ENCODE results near the gene PSME1.

Gene PSME1

DNA sequence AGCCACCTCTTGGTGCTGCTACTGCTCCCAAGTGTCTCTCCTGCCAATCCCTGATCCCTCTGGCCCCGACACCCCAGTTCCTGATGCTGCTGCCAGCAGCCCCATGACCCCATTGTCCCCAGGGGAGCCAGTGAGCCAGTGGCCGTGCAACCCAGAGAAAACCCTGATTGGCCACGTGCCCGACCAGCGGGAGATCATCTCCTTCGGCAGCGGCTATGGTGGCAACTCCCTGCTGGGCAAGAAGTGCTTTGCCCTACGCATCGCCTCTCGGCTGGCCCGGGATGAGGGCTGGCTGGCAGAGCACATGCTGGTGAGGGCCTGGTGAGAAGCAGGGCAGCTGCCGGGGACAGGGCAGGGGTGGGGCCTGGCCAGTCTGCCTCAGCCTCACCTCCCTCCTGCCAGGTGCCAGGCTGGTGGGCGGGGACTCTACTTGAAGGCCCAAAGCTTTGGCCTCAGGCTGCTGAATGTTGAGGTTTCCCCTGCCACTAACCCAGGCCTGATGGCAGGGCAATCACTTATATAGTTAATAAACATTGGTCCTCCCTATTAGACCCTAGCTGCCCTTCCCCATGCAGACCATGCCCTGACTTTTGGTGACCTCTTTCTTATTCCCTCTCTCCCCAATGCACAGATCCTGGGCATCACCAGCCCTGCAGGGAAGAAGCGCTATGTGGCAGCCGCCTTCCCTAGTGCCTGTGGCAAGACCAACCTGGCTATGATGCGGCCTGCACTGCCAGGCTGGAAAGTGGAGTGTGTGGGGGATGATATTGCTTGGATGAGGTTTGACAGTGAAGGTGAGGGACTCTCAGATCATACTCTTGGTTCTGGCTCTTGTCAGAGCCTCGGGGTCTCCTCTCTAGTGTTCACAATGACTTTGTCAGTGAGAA lies 36.8 kb upstream of the PSME1 start:
- TF ChIP-seq, protein P1, sequence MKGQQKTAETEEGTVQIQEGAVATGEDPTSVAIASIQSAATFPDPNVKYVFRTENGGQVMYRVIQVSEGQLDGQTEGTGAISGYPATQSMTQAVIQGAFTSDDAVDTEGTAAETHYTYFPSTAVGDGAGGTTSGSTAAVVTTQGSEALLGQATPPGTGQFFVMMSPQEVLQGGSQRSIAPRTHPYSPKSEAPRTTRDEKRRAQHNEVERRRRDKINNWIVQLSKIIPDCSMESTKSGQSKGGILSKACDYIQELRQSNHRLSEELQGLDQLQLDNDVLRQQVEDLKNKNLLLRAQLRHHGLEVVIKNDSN (IDR thresholded peaks at IDR 0.05), result peak; percentile 79
- TF ChIP-seq TCF12 (IDR thresholded peaks at IDR 0.05; ENCODE audit: low read depth), result peak; percentile 71
- no peak for TF ChIP-seq EGR1 (IDR thresholded peaks at IDR 0.05)
- TF ChIP-seq, protein P2, sequence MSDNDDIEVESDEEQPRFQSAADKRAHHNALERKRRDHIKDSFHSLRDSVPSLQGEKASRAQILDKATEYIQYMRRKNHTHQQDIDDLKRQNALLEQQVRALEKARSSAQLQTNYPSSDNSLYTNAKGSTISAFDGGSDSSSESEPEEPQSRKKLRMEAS (IDR thresholded peaks at IDR 0.05), result peak; percentile 95
- TF ChIP-seq YY1 (IDR thresholded peaks at IDR 0.05; ENCODE audit: low read depth), result peak; percentile 61; the same call in 1 of the 2 replicates
- TF ChIP-seq NFIC (IDR thresholded peaks at IDR 0.05), result peak; percentile 83

DNA sequence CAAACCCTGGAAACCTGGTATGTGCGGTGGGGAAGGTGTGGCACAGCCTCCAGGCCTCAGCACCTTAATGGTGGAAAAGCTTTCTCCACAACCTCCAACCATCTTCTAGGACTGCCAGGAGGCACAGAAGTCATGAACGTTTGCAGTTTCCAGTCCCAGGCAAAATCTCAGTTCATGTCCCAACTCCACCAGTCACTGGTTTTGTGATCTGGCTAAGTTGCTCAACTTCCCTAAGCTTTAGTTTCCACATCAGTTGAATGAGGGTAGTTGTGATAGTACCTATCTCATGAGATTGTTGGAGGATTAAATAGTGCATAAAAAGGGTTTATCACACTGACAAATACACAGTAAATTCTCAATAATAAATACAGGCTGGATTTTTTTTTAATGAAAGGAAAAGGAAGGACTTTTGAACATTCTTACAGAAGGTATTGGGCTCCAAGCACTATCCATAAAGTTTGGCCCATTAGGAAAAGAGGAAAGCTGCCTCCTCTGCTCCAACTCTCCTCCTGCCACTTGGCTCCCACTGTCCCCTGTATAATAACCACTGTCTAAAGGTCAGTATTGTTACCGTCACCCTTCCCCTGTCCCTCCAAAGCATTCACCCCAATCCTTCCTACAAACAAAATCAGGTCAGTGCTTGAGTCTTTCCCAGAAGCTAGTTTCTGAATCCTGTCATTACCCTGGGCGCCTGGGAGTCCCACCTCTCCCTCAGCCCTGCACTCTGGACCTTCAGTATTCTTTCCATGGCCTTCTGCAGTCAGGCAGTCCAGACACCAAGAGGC lies 35.6 kb upstream of the PSME1 start:
- TF ChIP-seq NFIC (IDR thresholded peaks at IDR 0.05), result no peak
- TF ChIP-seq CEBPB (IDR thresholded peaks at IDR 0.05), result no peak
- TF ChIP-seq, protein P2 (IDR thresholded peaks at IDR 0.05), result no peak
- no peak for TF ChIP-seq TCF12 (IDR thresholded peaks at IDR 0.05; ENCODE audit: low read depth)
- TF ChIP-seq FOXM1 (IDR thresholded peaks at IDR 0.05; ENCODE audit: borderline replicate concordance, low read depth), result no peak
- TF ChIP-seq, protein P1 (IDR thresholded peaks at IDR 0.05), result no peak
- no peak for TF ChIP-seq RAD21 (IDR thresholded peaks at IDR 0.05; ENCODE audit: low read depth)
- no peak for TF ChIP-seq ZBTB7A (IDR thresholded peaks at IDR 0.05; ENCODE audit: low read depth)
- TF ChIP-seq CREB1 (IDR thresholded peaks at IDR 0.05; ENCODE audit: low read depth), result no peak
- no peak for TF ChIP-seq TEAD4 (IDR thresholded peaks at IDR 0.05)
- TF ChIP-seq, protein P3, sequence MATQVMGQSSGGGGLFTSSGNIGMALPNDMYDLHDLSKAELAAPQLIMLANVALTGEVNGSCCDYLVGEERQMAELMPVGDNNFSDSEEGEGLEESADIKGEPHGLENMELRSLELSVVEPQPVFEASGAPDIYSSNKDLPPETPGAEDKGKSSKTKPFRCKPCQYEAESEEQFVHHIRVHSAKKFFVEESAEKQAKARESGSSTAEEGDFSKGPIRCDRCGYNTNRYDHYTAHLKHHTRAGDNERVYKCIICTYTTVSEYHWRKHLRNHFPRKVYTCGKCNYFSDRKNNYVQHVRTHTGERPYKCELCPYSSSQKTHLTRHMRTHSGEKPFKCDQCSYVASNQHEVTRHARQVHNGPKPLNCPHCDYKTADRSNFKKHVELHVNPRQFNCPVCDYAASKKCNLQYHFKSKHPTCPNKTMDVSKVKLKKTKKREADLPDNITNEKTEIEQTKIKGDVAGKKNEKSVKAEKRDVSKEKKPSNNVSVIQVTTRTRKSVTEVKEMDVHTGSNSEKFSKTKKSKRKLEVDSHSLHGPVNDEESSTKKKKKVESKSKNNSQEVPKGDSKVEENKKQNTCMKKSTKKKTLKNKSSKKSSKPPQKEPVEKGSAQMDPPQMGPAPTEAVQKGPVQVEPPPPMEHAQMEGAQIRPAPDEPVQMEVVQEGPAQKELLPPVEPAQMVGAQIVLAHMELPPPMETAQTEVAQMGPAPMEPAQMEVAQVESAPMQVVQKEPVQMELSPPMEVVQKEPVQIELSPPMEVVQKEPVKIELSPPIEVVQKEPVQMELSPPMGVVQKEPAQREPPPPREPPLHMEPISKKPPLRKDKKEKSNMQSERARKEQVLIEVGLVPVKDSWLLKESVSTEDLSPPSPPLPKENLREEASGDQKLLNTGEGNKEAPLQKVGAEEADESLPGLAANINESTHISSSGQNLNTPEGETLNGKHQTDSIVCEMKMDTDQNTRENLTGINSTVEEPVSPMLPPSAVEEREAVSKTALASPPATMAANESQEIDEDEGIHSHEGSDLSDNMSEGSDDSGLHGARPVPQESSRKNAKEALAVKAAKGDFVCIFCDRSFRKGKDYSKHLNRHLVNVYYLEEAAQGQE (IDR thresholded peaks at IDR 0.05; ENCODE audit: low read depth), result no peak
- TF ChIP-seq TAF1 (IDR thresholded peaks at IDR 0.05; ENCODE audit: low read depth), result no peak
- no peak for TF ChIP-seq YY1 (IDR thresholded peaks at IDR 0.05; ENCODE audit: low read depth)
- no peak for TF ChIP-seq EGR1 (IDR thresholded peaks at IDR 0.05)
- no peak for TF ChIP-seq EP300 (IDR thresholded peaks at IDR 0.05; ENCODE audit: borderline replicate concordance)

DNA sequence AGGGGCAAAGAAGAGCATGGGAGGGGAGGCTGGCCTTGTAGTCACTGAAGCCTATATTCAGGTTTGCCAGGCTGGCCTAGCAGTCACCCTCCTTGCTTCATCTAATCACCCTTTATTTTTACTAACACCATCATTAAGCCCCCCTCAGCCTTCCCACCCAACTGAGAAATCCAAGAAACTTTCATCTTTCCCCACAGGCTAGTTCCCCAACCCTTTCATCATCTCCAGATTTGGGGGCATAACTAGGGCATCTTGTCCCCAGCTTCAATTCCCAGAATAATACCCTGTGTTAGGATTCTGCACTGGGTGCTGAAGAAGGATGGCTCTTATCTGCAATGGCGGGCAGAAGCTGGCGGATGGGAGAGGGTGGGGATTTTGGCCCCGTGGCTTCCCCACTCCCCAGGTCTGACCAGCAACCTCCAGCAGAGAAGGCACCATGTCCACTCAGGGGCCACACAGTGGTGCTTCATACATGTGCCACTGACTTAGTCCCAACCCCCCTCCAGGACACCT lies 35.0 kb upstream of the PSME1 start:
- TF ChIP-seq TCF12 (IDR thresholded peaks at IDR 0.05; ENCODE audit: low read depth) (no peak), TEAD4 (IDR thresholded peaks at IDR 0.05) (no peak), TAF1 (IDR thresholded peaks at IDR 0.05; ENCODE audit: low read depth) (no peak), FOXM1 (IDR thresholded peaks at IDR 0.05; ENCODE audit: borderline replicate concordance, low read depth) (no peak), CREB1 (IDR thresholded peaks at IDR 0.05; ENCODE audit: low read depth) (no peak), ZBTB7A (IDR thresholded peaks at IDR 0.05; ENCODE audit: low read depth) (no peak)

DNA sequence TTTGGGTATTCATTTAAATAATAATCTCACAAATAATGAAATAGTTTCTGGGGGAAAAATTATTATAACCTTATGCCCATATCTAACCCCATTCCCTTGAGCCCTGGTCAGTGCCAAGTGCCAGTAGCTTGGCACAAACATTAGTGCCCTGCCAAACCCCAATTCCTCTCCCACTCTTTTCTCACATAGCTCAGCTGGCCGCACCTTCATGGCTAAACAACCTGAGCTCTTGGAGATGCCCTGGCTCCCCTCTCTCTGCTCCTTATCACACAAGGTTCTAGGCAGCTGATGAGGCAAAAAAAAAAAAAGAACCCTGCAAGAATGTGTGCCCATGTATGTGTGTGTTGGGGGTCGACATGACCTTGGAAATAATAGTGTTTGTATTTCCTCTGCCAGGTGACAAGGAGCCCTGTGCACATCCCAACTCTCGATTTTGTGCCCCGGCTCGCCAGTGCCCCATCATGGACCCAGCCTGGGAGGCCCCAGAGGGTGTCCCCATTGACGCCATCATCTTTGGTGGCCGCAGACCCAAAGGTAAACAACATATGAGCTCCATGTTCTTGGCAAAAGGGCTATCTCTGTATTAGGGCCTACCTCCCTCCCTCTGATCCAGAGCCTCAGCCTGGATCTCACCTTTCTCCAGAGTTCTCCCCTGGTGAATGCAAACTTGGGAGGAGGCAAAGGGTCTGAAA lies 33.5 kb upstream of the PSME1 start:
- TF ChIP-seq YY1 (IDR thresholded peaks at IDR 0.05; ENCODE audit: low read depth) (no peak), EGR1 (IDR thresholded peaks at IDR 0.05) (no peak), NFIC (IDR thresholded peaks at IDR 0.05) (no peak), TAF1 (IDR thresholded peaks at IDR 0.05; ENCODE audit: low read depth) (no peak), TEAD4 (IDR thresholded peaks at IDR 0.05) (no peak), EP300 (IDR thresholded peaks at IDR 0.05; ENCODE audit: borderline replicate concordance) (no peak), RAD21 (IDR thresholded peaks at IDR 0.05; ENCODE audit: low read depth) (no peak), TCF12 (IDR thresholded peaks at IDR 0.05; ENCODE audit: low read depth) (no peak), CEBPB (IDR thresholded peaks at IDR 0.05) (no peak), ZBTB7A (IDR thresholded peaks at IDR 0.05; ENCODE audit: low read depth) (no peak)
- TF ChIP-seq, protein P3 (IDR thresholded peaks at IDR 0.05; ENCODE audit: low read depth), result no peak
- TF ChIP-seq, protein P2 (IDR thresholded peaks at IDR 0.05), result no peak

Data from Ishikawa (cell line).